ENCODE measurements around the gene PKP4. TPM values are rescaled to one million over a fixed set of nuclear protein-coding genes. Genes with fewer than 3 reads are reported as not detected.
"Not testable (repeated sequence)": the region's sequence is repeated elsewhere in the genome, so short reads cannot be mapped to it uniquely, and the experiment has no call there.

PKP4 gene
- total and polyA plus RNA-seq, 7 donors: 14.4 to 41.3 (median 27.5) TPM

GRCh38 chr2:158693476-158693875, 236.7 kb downstream of the PKP4 start:
- TF ChIP-seq POLR2A (IDR thresholded peaks at IDR 0.05) (no peak), POLR2AphosphoS5 (IDR thresholded peaks at IDR 0.05) (no peak), EP300 (IDR thresholded peaks at IDR 0.05) (no peak), CTCF (IDR thresholded peaks at IDR 0.05) (no peak)
- no peaks in the 10 kb centered on the region for H3K4me1 ChIP-seq
- intact Hi-C loops (cut with DNase I): no loop called here
- no peak for DNase-seq
- H3K27me3 ChIP-seq: no peaks in the 10 kb centered on the region
- peaks cover 0 to 10% (median 0%) of the 10 kb centered on the region in 4 donors for H3K9me3 ChIP-seq
- no peak overlapping the region for H3K4me3 ChIP-seq
- H3K27ac ChIP-seq: no peak overlapping the region
- H3K36me3 ChIP-seq: no peaks in the 10 kb centered on the region

GRCh38 chr2:158695305-158695704, 238.6 kb downstream of the PKP4 start:
- Histone ChIP-seq H3K36me3 (no peaks in the 10 kb centered on the region), H3K9me3 (peaks cover 0 to 10% (median 0%) of the 10 kb centered on the region in 4 donors), H3K4me1 (no peaks in the 10 kb centered on the region), H3K27me3 (no peaks in the 10 kb centered on the region), H3K4me3 (no peak overlapping the region), H3K27ac (no peak overlapping the region)
- no peak for DNase-seq
- TF ChIP-seq EP300 (IDR thresholded peaks at IDR 0.05): no peak
- TF ChIP-seq POLR2A (IDR thresholded peaks at IDR 0.05): no peak
- no peak for TF ChIP-seq POLR2AphosphoS5 (IDR thresholded peaks at IDR 0.05)
- no peak for TF ChIP-seq CTCF (IDR thresholded peaks at IDR 0.05)
- intact Hi-C loops (cut with DNase I): no loop called here

DNA sequence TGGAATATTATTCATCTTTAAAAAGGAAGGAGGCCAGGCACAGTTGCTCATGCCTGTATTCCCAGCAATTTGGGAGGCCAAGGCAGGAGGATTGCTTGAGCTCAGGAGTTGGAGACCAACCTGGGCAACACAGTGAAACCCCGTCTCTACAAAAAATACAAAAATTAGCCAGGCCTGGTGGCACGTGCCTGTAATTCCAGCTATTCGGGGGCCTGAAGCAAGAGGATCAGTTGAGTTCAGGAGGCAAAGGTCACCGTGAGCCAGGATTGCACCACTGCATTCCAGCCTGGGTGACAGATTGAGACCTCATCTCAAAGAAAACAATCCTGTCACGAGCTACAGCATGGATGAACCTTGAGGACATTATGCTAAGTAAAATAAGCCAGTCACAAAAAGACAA, 239.0 kb downstream of the PKP4 start:
- H3K9me3 ChIP-seq; H3K27me3 ChIP-seq; DNase-seq; H3K36me3 ChIP-seq; H3K27ac ChIP-seq; intact Hi-C loops (cut with DNase I); H3K4me1 ChIP-seq; H3K4me3 ChIP-seq: not testable (repeated sequence)
- WGBS, 2 donors: 87 to 90% methylated on average over 5 of the region's 5 CpGs

GRCh38 chr2:158699323-158699722, 242.6 kb downstream of the PKP4 start:
- WGBS, 2 donors: 86 to 92% methylated on average over 6 of the region's 6 CpGs
- H3K36me3 ChIP-seq: no peaks in the 10 kb centered on the region

DNA sequence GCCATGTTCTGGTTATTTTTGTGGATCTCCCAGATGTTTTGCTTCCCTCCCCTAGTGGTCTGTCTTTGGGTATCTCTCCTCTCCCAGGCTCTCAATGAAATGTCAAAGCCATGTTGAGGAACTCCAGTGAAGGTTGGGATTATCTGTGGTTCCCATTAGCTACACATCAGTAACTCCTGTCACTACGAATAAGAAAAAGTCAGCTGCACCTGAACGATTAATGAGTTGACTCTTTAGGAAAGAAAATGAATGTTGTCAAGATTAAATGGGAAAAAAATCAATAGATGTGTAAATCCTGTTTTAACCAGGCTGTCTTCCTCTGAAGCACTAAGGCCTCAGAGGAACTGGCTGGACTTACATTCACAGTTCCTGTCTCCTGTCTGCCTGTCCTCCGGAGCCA, 244.3 kb downstream of the PKP4 start:
- Histone ChIP-seq H3K4me1 (no peaks in the 10 kb centered on the region), H3K27me3 (no peaks in the 10 kb centered on the region), H3K27ac (no peak overlapping the region), H3K36me3 (no peaks in the 10 kb centered on the region), H3K9me3 (peaks cover 0 to 10% (median 0%) of the 10 kb centered on the region in 4 donors), H3K4me3 (no peak overlapping the region)
- no peak for DNase-seq
- TF ChIP-seq POLR2AphosphoS5 (IDR thresholded peaks at IDR 0.05) (no peak), EP300 (IDR thresholded peaks at IDR 0.05) (no peak), POLR2A (IDR thresholded peaks at IDR 0.05) (no peak), CTCF (IDR thresholded peaks at IDR 0.05) (no peak)
- intact Hi-C loops (cut with DNase I): no loop called here
- WGBS, 2 donors: 67 to 87% methylated on average over 3 of the region's 3 CpGs

More at GRCh38 chr2:158699323-158699722, 242.6 kb downstream of the PKP4 start:
- DNase-seq: no peak
- intact Hi-C loops (cut with DNase I): no loop called here
- TF ChIP-seq POLR2A (IDR thresholded peaks at IDR 0.05): no peak
- no peak for TF ChIP-seq EP300 (IDR thresholded peaks at IDR 0.05)
- Histone ChIP-seq H3K27me3 (no peaks in the 10 kb centered on the region), H3K9me3 (peaks cover 0 to 10% (median 0%) of the 10 kb centered on the region in 4 donors), H3K4me1 (no peaks in the 10 kb centered on the region), H3K27ac (no peak overlapping the region), H3K4me3 (no peak overlapping the region)

GRCh38 chr2:158702740-158703139, 246.0 kb downstream of the PKP4 start:
- DNase-seq: no peak
- TF ChIP-seq CTCF (IDR thresholded peaks at IDR 0.05): no peak
- no peak for TF ChIP-seq EP300 (IDR thresholded peaks at IDR 0.05)
- TF ChIP-seq POLR2A (IDR thresholded peaks at IDR 0.05): no peak
- TF ChIP-seq POLR2AphosphoS5 (IDR thresholded peaks at IDR 0.05): no peak
- Histone ChIP-seq H3K27ac (no peak overlapping the region), H3K4me3 (no peak overlapping the region), H3K27me3 (no peaks in the 10 kb centered on the region), H3K9me3 (no peaks in the 10 kb centered on the region), H3K36me3 (no peaks in the 10 kb centered on the region), H3K4me1 (no peaks in the 10 kb centered on the region)
- 80 to 84% methylated on average over 9 of the region's 9 CpGs for WGBS, 2 donors
- intact Hi-C loops (cut with DNase I): no loop called here

DNA sequence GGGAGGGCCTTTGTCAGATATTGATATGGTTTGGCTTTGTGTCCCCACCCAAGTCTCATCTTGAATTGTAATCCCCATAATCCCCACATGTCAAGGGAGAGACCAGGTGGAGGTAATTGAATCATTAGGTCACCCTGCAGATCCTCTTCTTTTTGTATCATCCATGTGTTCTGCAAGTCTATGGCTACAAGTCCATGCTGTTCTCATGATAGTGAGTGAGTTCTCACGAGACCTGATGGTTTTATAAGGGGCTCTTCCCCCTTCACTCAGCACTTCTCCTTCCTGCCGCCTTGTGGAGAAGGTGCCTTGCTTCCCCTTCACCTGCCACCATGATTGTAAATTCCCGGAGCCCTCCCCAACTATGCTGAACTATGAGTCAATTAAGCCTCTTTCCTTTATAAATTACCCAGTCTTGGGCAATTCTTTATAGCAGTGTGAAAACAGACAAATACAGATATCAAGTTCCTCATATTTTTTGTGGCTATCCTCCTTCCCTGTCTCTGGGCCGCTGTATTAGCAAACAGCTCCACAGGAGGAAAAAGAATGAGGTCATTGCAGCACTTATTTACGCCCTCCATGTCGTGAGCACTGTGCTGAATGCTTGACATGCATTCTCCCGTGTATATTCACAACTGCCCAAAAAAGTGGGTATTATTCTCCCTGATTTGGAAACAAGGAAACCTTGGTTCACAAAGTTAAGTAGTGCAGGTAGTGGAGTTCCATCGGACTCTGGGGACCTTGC, 248.1 kb downstream of the PKP4 start:
- H3K9me3 ChIP-seq; H3K4me1 ChIP-seq; intact Hi-C loops (cut with DNase I); H3K27ac ChIP-seq; H3K27me3 ChIP-seq; H3K36me3 ChIP-seq; DNase-seq; H3K4me3 ChIP-seq: not testable (repeated sequence)
- whole genome bisulfite sequencing, 2 donors: 92 to 94% methylated on average over 8 of the region's 8 CpGs
